ENCODE results near the gene TRIO. TPM values are rescaled to one million over a fixed set of nuclear protein-coding genes. Genes with fewer than 3 reads are reported as not detected.

The TRIO gene
- total and polyA plus RNA-seq, 12 donors: 26.2 to 85.2 (median 61.9) TPM

DNA sequence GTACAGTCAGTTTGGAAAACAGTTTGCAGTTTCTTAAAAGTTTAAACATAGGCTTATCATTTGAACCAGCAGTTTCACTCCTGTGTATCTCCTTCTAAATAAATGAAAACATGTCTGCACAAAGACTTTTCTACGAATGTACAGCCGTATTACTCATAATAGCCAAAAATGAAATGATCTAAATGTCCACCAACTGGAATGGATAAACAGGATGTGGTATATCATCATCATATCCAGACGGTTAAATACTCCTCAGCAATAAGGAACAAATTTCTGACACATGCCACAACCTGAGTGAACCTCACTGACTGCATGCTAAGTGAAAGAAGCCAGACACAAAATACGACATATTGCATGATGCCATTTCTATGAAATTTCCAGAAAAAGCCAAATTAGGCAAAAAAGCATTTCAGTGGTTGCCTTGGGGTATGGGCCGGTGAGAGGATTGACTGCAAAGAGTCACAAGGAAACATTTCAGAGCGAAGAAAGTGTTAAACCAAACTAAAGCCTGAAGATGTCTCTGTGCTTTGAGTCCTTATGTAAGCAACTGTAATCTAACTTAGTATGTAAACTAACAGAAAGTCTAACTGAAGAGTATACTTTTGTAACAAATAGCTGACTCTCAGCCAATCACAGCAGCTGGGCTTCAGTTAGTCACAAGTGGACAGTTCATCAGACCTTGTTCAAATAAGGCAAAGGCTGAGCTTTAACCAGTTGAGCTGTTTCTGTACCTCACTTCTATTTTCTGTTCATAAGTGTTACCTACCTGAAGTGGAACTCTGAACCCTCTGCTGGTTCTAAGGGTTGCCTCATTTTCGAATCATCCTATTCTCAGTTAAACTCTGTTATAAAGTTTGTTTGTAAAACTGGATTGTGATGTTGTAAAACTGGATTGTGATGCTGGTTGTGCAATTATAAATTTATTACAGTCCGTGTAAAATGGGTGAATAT is 65.2 kb downstream of the TRIO start:
- H3K27me3 ChIP-seq: no peaks in the 10 kb centered on the region
- ATAC-seq (peak in 3 of 8 donors; percentile 24 to 34 (median 32)), DNase-seq (no peak)
- 75 to 78% methylated on average over 8 of the region's 8 CpGs for WGBS, 2 donors
- no peak overlapping the region for H3K4me3 ChIP-seq
- no peaks in the 10 kb centered on the region for H3K36me3 ChIP-seq
- H3K9me3 ChIP-seq: no peaks in the 10 kb centered on the region
- H3K27ac ChIP-seq: peak overlapping the region in 1 of 10 donors; percentile 51
- H3K4me1 ChIP-seq: peaks cover 0 to 87% (median 64%) of the 10 kb centered on the region in 9 donors
- intact Hi-C loops (cut with DNase I): loop anchor here in 3 of 10 donors (10.0 kb wide), 2 partner anchors 46 to 64 kb away; partner anchors contain the start of gene TRIO (in 2 of the 3)
- TF ChIP-seq, protein P1, sequence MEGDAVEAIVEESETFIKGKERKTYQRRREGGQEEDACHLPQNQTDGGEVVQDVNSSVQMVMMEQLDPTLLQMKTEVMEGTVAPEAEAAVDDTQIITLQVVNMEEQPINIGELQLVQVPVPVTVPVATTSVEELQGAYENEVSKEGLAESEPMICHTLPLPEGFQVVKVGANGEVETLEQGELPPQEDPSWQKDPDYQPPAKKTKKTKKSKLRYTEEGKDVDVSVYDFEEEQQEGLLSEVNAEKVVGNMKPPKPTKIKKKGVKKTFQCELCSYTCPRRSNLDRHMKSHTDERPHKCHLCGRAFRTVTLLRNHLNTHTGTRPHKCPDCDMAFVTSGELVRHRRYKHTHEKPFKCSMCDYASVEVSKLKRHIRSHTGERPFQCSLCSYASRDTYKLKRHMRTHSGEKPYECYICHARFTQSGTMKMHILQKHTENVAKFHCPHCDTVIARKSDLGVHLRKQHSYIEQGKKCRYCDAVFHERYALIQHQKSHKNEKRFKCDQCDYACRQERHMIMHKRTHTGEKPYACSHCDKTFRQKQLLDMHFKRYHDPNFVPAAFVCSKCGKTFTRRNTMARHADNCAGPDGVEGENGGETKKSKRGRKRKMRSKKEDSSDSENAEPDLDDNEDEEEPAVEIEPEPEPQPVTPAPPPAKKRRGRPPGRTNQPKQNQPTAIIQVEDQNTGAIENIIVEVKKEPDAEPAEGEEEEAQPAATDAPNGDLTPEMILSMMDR (IDR thresholded peaks at IDR 0.05): no peak

DNA sequence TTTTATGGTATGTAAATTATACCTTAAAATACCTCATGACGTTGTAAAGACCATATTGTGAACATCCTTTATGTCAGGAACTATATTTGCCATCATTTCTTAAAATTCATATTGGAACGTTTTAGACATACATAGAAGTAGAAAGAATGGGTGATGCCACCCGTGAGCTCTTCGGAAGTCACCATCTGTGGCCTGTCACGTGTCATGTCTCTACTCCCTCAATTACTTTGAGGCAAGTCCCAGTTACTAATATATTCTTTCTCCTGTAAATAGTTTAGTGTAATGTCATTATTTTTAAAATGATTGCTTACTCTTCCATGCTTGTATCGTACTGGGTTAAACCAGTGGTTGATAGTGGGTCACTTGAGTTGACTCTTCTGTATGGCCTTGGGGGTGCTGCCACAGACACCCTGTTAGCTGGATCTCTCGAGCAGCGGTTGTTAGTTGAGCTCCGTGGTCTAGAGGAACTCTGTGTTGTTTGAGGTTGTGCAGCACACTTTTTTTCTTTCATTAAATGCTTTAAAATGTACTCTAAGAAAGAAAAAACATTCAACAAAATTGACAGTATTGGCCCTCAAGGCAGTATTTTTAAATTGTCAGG is 66.2 kb downstream of the TRIO start:
- Histone ChIP-seq H3K27ac (no peak overlapping the region), H3K4me1 (peaks cover 0 to 77% (median 54%) of the 10 kb centered on the region in 9 donors), H3K27me3 (no peaks in the 10 kb centered on the region), H3K4me3 (no peak overlapping the region), H3K36me3 (no peaks in the 10 kb centered on the region), H3K9me3 (no peaks in the 10 kb centered on the region)
- WGBS, 2 donors: 94% methylated on average over 9 of the region's 9 CpGs
- intact Hi-C loops (cut with DNase I): loop anchor here in 3 of 10 donors (10.0 kb wide), 2 partner anchors 45 to 65 kb away; partner anchors contain the start of gene TRIO (in 2 of the 3)
- ATAC-seq: no peak
- TF ChIP-seq, protein P1 (IDR thresholded peaks at IDR 0.05): no peak
- no peak for DNase-seq

DNA sequence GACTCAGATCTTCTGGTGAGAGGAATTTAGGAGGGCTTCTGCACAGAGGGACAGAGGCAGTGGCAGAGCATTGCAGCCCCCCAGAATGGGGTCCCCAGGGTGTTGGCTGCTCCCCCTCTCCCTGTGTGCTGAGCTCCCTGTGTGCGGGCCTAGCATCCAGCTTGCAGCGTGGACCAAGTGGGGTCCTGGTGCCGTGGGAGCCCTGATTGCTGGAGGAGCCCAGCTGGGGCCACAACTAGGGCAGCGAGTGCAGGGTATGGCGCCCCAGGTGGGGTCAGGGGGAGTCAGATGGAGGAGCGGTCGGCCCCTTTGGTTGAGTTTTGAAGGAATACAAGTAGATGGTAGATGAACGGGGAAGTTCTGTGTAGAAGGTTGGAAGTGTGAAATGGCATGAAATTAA is 66.7 kb downstream of the TRIO start:
- Histone ChIP-seq H3K4me3 (no peak overlapping the region), H3K27ac (no peak overlapping the region), H3K36me3 (no peaks in the 10 kb centered on the region), H3K27me3 (no peaks in the 10 kb centered on the region), H3K4me1 (peaks cover 0 to 72% (median 49%) of the 10 kb centered on the region in 9 donors), H3K9me3 (no peaks in the 10 kb centered on the region)
- peak in 1 of 8 donors; percentile 6 for ATAC-seq
- TF ChIP-seq, protein P1 (IDR thresholded peaks at IDR 0.05): no peak
- DNase-seq: no peak
- intact Hi-C loops (cut with DNase I): loop anchor here in 3 of 10 donors (10.0 kb wide), 2 partner anchors 45 to 65 kb away; partner anchors contain the start of gene TRIO (in 2 of the 3)
- WGBS, 2 donors: 98 to 99% methylated on average over 8 of the region's 8 CpGs

DNA sequence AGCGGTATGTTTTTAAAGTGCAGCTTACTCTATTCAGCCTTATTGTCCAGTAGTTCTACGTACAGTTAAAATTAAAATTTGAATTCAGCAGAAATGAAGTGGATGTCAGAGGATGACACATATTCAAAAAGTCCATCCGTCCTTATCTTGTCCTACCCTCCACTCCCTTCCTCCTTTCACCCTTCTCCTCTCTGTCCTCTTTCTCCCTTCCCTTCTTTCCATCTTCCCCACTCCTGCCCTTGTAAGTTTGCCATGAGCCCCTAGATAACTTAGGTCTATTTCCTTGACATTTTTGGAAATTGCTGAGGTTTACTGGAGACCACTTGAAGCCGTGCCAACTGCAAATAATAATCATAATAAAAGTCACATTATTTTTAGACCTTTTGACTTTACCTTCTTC is 67.6 kb downstream of the TRIO start:
- Histone ChIP-seq H3K27ac (no peak overlapping the region), H3K9me3 (no peaks in the 10 kb centered on the region), H3K27me3 (no peaks in the 10 kb centered on the region), H3K4me1 (peaks cover 0 to 71% (median 40%) of the 10 kb centered on the region in 9 donors), H3K4me3 (no peak overlapping the region), H3K36me3 (no peaks in the 10 kb centered on the region)
- TF ChIP-seq, protein P1 (IDR thresholded peaks at IDR 0.05): no peak
- intact Hi-C loops (cut with DNase I): no loop called here
- no peak for ATAC-seq
- no peak for DNase-seq
- 58 to 67% methylated on average over 4 of the region's 4 CpGs for WGBS, 2 donors

Data from heart right ventricle (tissue), 16 donors.